ENCODE measurements around the gene SDHAF3.

Gene SDHAF3

GRCh38 chr7:97218767-97219166 lies 101.3 kb downstream of the SDHAF3 start:
- DNase-seq (ENCODE audit: low read depth in 2 of 2), result no peak

DNA sequence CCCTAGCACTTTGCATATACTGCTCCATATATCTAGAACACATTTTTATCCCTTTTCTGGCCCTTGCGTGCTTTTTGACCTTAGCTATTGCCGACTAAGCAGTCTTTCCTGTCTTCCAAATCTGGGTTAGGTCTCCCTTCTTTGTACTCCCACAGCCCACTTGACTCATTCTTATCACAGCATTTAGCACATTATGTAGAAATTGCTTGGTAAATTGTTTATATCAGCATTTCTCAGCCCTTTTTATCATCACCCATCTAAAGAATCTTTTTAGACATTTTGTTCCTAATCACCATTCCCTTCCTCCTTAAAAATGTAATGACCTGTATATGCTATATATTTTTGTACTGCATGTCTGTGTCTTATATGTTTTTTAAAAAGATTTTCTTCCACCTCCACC lies 101.7 kb downstream of the SDHAF3 start:
- no peak for DNase-seq (ENCODE audit: low read depth in 2 of 2)

GRCh38 chr7:97224316-97224715 lies 106.8 kb downstream of the SDHAF3 start:
- DNase-seq (ENCODE audit: low read depth in 2 of 2), result no peak

GRCh38 chr7:97226541-97226940 lies 109.0 kb downstream of the SDHAF3 start:
- DNase-seq (ENCODE audit: low read depth in 2 of 2), result no peak
